BE2C (cell line): Measurements from ENCODE around the gene IFIT1.
A peak's percentile ranks its signal among the peaks of the same experiment; 100 is the strongest.

Experiments used
- DNase-seq: peaks from one replicate; pipeline ENCODE4 v3.0.0-alpha.2; 2020
- H3K27me3 ChIP-seq: fragments of 250-450 bp; sonication (Bioruptor Pico); 2 replicates; pipeline ENCODE4 v1.5.1; 2020; ENCODE audit warnings: mild to moderate bottlenecking
- H3K36me3 ChIP-seq: fragments of 250-450 bp; sonication (Bioruptor Pico); 2 replicates; pipeline ENCODE4 v1.5.1; 2020; ENCODE audit warnings: mild to moderate bottlenecking
- H3K4me1 ChIP-seq: fragments of 250-450 bp; sonication (Bioruptor Pico); 2 replicates; pipeline ENCODE4 v1.5.1; 2020
- H3K4me3 ChIP-seq: 2 replicates; pipeline ENCODE4 v1.5.1; 2011; ENCODE audit warnings: low read depth, low read length
- H3K9me3 ChIP-seq: fragments of 250-450 bp; sonication (Bioruptor Pico); 2 replicates; pipeline ENCODE4 v1.5.1; 2020
- TF ChIP-seq, protein P1 (sequence below): IDR thresholded peaks from 2 replicates; pipeline ENCODE4 v1.5.1; 2012; ENCODE audit warnings: mild to moderate bottlenecking, low read depth, low read length

IFIT1 gene

DNA sequence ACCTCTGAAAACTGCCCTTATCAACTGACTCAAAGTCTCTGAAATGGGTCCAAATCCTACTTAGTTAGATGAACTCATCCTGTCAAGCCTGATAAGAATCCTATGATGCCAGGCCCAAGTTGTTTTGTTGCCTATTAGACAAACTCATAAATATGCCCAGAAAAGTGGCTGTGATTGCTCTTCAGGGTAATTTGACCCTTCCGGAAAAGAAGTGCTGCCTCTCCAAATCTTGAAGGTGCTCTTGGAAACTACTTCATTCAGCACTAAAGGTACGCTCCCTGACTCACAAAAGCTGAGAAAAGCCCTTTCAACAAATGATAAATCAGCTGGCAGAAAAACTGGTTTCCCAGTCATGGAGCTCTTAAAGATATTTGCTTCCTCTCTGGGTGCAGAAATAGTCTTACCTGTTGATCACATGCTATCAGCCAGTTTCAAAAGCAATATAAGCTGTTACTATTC is 28.6 kb downstream of the IFIT1 start:
- peaks cover 20% of the 10 kb centered on the region for H3K36me3 ChIP-seq
- no peaks in the 10 kb centered on the region for H3K27me3 ChIP-seq
- no peaks in the 10 kb centered on the region for H3K4me1 ChIP-seq
- TF ChIP-seq, protein P1, sequence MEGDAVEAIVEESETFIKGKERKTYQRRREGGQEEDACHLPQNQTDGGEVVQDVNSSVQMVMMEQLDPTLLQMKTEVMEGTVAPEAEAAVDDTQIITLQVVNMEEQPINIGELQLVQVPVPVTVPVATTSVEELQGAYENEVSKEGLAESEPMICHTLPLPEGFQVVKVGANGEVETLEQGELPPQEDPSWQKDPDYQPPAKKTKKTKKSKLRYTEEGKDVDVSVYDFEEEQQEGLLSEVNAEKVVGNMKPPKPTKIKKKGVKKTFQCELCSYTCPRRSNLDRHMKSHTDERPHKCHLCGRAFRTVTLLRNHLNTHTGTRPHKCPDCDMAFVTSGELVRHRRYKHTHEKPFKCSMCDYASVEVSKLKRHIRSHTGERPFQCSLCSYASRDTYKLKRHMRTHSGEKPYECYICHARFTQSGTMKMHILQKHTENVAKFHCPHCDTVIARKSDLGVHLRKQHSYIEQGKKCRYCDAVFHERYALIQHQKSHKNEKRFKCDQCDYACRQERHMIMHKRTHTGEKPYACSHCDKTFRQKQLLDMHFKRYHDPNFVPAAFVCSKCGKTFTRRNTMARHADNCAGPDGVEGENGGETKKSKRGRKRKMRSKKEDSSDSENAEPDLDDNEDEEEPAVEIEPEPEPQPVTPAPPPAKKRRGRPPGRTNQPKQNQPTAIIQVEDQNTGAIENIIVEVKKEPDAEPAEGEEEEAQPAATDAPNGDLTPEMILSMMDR: no peak
- H3K4me3 ChIP-seq: no peak overlapping the region
- DNase-seq: no peak
- H3K9me3 ChIP-seq: no peaks in the 10 kb centered on the region

DNA sequence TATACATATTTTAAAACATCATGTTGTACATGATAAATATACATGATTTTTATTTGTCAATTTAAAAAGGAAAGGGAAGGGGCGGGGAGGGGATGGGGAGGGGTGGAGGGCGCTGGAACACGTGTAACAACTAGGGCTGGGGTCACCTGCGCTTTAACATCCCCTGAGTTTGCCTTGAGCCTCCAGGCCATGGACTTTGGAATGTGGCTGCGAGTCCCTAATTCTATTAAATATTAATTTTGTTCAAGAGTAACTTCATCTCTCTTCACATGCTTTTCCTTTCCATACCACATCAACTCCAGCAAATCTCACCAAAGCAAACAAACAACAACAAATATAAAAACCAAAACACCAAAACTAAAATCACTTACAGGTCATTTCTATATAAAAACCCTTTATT is 32.6 kb downstream of the IFIT1 start:
- Histone ChIP-seq H3K27me3 (no peaks in the 10 kb centered on the region), H3K9me3 (no peaks in the 10 kb centered on the region), H3K4me1 (no peaks in the 10 kb centered on the region), H3K36me3 (peaks cover 9% of the 10 kb centered on the region), H3K4me3 (no peak overlapping the region)
- TF ChIP-seq, protein P1: no peak
- DNase-seq: no peak

DNA sequence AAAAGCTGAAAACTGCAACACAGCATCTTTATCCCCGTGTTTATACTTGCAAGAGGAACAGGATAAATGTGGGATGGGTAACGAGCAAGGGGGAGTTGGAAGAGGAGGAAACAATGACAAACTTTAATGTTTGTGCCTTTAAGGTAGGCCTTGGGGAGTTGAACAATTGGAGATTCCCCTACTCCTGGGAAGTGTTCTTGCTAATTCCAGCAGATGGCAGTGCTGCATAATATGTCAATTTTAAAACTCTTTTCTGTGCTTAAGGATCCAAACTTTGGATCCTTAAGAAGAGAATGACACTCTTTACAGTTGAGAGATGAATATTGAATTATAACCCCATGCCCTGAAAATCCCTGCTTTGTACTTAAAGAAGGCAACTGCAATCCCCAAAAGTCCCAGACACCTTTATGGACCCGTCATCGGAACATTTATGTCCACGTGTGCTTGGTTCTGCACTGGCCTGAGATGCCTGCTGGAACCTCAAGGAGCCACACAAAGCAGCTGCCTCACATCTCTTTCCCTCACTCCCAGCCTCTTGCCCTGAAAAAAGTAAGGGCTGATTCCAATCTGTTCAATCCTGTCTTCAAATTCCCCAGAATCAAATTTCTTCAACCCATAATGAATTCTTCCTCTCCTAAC is 33.9 kb downstream of the IFIT1 start:
- no peak for DNase-seq
- H3K4me1 ChIP-seq: no peaks in the 10 kb centered on the region
- no peaks in the 10 kb centered on the region for H3K27me3 ChIP-seq
- no peak overlapping the region for H3K4me3 ChIP-seq
- no peaks in the 10 kb centered on the region for H3K9me3 ChIP-seq
- peaks cover 3% of the 10 kb centered on the region for H3K36me3 ChIP-seq
- TF ChIP-seq, protein P1: peak; percentile 71

DNA sequence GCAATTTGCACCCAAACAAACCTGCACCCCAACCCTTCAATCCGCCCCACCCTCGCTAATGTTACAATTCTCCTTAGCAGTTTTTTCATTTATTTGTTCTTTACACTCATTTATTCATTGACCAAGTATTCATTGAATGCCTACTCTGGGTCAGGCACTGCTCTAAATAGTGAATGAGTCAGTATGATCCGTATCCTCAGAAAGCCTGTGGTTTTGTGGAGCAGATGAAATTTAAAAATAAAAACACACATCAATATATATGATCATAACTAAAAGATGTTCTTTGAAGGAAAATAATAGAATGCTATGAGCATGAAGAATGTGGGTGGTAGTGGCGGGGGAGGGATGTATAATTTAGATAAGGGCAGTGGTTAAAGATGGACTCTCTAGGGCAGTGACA is 35.2 kb downstream of the IFIT1 start:
- TF ChIP-seq, protein P1: no peak
- H3K4me3 ChIP-seq: no peak overlapping the region

DNA sequence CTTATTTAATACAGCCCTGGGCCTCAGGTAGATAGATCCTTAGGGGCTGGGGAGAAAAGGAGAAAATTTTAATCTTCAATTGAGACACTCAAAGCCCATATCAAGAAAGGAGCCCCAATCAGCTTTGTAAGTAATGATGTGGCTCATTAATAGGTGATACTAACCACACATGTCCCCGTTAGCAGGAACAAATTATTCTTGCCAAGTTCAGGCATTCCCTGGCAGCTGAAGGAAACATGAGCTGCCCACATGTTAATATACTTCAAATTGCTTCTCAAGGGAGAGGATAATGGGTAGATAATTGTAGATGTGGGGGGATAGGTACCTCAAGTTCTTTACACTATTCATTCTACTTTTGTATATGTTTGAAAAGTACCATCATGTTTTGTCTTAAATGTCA is 36.5 kb downstream of the IFIT1 start:
- H3K36me3 ChIP-seq: no peaks in the 10 kb centered on the region
- H3K27me3 ChIP-seq: no peaks in the 10 kb centered on the region; the same call in 1 of the 2 replicates
- no peak overlapping the region for H3K4me3 ChIP-seq
- no peaks in the 10 kb centered on the region for H3K4me1 ChIP-seq
- H3K9me3 ChIP-seq: no peaks in the 10 kb centered on the region
- TF ChIP-seq, protein P1: no peak
- no peak for DNase-seq

More for the DNA sequence above, 35.2 kb downstream of the IFIT1 start:
- DNase-seq: no peak
- Histone ChIP-seq H3K4me1 (no peaks in the 10 kb centered on the region), H3K36me3 (no peaks in the 10 kb centered on the region), H3K27me3 (no peaks in the 10 kb centered on the region), H3K9me3 (no peaks in the 10 kb centered on the region)

DNA sequence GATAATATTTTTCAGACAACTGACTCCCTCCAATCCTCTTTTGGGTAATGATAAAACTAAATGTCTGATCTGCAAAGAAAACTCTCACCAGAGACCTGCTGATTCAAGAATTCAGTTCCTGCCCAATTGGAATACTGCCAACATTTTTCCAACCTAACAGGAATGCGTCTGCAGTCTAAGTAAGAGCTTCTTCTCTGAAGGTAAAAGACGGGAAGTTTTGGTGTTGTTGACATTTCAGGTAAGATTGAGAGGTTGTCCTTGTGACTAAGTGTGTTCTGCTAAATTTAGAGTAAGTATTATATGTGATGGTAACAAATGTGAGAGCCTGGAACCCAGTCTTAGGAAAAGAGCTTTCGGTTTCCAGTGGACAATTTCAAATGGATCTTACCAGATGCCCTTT is 39.6 kb downstream of the IFIT1 start:
- no peaks in the 10 kb centered on the region for H3K36me3 ChIP-seq
- H3K27me3 ChIP-seq: no peaks in the 10 kb centered on the region; the same call in 1 of the 2 replicates
- TF ChIP-seq, protein P1: no peak
- H3K9me3 ChIP-seq: no peaks in the 10 kb centered on the region
- H3K4me3 ChIP-seq: no peak overlapping the region
- no peaks in the 10 kb centered on the region for H3K4me1 ChIP-seq
- no peak for DNase-seq
